ENCODE results near the gene GPC5. TPM values are rescaled to one million over a fixed set of nuclear protein-coding genes. Genes with fewer than 3 reads are reported as not detected.

The GPC5 gene
- total and polyA plus RNA-seq, 4 donors: 0.51 to 22.4 (median 2.0) TPM

DNA sequence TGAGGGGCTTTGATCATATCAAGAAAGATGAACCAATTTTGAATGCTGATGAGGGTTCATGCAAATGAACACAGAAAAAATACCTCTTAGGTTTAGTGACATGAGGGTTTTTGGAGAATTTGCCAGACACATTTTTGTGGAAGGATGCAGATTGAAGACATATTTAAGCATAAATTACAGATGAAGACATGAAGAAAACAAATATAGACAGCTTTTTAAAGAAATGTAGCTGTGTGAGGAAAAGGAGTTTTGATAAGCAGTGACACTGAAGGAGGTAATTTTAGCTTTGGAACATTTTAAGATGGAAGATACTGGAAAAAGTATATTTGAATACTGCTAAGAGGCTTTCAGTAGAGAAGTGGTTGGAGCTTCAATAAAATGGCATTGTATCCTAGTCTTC is 1017.4 kb downstream of the GPC5 start:
- TF ChIP-seq GABPA (IDR thresholded peaks at IDR 0.05 in 1 of 2, conservative IDR thresholded peaks at IDR 0.05 in 1 of 2): no peak
- TF ChIP-seq JUND (IDR thresholded peaks at IDR 0.05): no peak
- TF ChIP-seq, protein P1, sequence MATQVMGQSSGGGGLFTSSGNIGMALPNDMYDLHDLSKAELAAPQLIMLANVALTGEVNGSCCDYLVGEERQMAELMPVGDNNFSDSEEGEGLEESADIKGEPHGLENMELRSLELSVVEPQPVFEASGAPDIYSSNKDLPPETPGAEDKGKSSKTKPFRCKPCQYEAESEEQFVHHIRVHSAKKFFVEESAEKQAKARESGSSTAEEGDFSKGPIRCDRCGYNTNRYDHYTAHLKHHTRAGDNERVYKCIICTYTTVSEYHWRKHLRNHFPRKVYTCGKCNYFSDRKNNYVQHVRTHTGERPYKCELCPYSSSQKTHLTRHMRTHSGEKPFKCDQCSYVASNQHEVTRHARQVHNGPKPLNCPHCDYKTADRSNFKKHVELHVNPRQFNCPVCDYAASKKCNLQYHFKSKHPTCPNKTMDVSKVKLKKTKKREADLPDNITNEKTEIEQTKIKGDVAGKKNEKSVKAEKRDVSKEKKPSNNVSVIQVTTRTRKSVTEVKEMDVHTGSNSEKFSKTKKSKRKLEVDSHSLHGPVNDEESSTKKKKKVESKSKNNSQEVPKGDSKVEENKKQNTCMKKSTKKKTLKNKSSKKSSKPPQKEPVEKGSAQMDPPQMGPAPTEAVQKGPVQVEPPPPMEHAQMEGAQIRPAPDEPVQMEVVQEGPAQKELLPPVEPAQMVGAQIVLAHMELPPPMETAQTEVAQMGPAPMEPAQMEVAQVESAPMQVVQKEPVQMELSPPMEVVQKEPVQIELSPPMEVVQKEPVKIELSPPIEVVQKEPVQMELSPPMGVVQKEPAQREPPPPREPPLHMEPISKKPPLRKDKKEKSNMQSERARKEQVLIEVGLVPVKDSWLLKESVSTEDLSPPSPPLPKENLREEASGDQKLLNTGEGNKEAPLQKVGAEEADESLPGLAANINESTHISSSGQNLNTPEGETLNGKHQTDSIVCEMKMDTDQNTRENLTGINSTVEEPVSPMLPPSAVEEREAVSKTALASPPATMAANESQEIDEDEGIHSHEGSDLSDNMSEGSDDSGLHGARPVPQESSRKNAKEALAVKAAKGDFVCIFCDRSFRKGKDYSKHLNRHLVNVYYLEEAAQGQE (IDR thresholded peaks at IDR 0.05): no peak
- no peak for TF ChIP-seq RXRA (IDR thresholded peaks at IDR 0.05)
- no peak for TF ChIP-seq YY1 (IDR thresholded peaks at IDR 0.05)
- TF ChIP-seq FOXA2 (IDR thresholded peaks at IDR 0.05): no peak
- TF ChIP-seq, protein P2, sequence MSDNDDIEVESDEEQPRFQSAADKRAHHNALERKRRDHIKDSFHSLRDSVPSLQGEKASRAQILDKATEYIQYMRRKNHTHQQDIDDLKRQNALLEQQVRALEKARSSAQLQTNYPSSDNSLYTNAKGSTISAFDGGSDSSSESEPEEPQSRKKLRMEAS (IDR thresholded peaks at IDR 0.05): no peak
- TF ChIP-seq TAF1 (conservative IDR thresholded peaks at IDR 0.05): no peak
- TF ChIP-seq EGR1 (IDR thresholded peaks at IDR 0.05; ENCODE audit: low read depth in 2 of 2): no peak
- no peak for TF ChIP-seq SP1 (IDR thresholded peaks at IDR 0.05)
- TF ChIP-seq HNF4G (IDR thresholded peaks at IDR 0.05): no peak
- no peak for TF ChIP-seq HNF4A (conservative IDR thresholded peaks at IDR 0.05)
- TF ChIP-seq NR2F2 (IDR thresholded peaks at IDR 0.05): no peak
- Histone ChIP-seq H3K9ac (ENCODE audit: low read depth in 1 of 2, low read length in 2 of 2) (no peak overlapping the region), H3K9me3 (ENCODE audit: control insufficient read depth in 4 of 4, low read length in 3 of 4) (no peaks in the 10 kb centered on the region), H3K36me3 (ENCODE audit: control insufficient read depth in 4 of 4, insufficient read depth in 3 of 4, low read depth in 1 of 4, low read length in 3 of 4) (no peaks in the 10 kb centered on the region), H3K4me1 (ENCODE audit: control insufficient read depth in 4 of 4, insufficient read depth in 4 of 4, low read length in 3 of 4) (no peaks in the 10 kb centered on the region), H3K27me3 (ENCODE audit: control insufficient read depth in 4 of 4, insufficient read depth in 4 of 4, low read length in 3 of 4) (no peaks in the 10 kb centered on the region), H3K4me3 (ENCODE audit: low read depth in 1 of 3, low read length in 3 of 3) (no peak overlapping the region), H3K27ac (ENCODE audit: low read depth in 1 of 2, low read length in 2 of 2) (no peak overlapping the region)
- no peak for DNase-seq (ENCODE audit: low spot score)

DNA sequence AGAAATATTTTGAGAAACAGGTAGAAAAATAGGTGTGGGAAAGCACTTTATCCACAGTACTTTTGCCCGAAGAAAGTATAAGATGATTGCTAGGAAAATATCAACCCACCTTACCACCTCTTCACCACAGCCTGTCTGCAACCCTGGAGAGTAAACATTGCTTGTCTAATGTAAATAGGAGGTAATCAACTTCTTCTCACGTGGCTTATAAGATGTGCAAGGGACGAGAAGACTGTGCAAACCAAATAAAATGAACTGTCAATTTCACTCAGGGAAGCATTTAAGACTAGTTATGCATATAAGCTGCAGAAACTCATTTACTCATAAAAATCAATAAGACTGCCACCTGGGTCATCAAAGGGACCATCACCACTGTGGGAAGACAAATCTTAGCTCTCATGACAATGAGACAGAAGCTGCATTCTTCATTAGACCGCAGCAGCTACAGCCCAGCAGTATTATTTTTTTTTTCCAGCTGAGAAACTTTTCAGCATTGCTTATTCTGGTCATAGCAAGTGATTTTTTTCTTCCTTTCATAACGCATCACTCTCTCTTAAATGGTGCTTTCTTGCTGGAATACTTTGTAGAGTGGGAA is 1020.5 kb downstream of the GPC5 start:
- H3K4me1 ChIP-seq (ENCODE audit: control insufficient read depth in 4 of 4, insufficient read depth in 4 of 4, low read length in 3 of 4): no peaks in the 10 kb centered on the region
- DNase-seq (ENCODE audit: low spot score): no peak
- 44% methylated on average over 5 of the region's 5 CpGs for WGBS
- H3K9ac ChIP-seq (ENCODE audit: low read depth in 1 of 2, low read length in 2 of 2): no peak overlapping the region
- H3K36me3 ChIP-seq (ENCODE audit: control insufficient read depth in 4 of 4, insufficient read depth in 3 of 4, low read depth in 1 of 4, low read length in 3 of 4): no peaks in the 10 kb centered on the region
- no peaks in the 10 kb centered on the region for H3K27me3 ChIP-seq (ENCODE audit: control insufficient read depth in 4 of 4, insufficient read depth in 4 of 4, low read length in 3 of 4)
- no peak overlapping the region for H3K27ac ChIP-seq (ENCODE audit: low read depth in 1 of 2, low read length in 2 of 2)
- TF ChIP-seq SP1 (IDR thresholded peaks at IDR 0.05) (no peak), FOXA2 (IDR thresholded peaks at IDR 0.05) (no peak), TAF1 (conservative IDR thresholded peaks at IDR 0.05) (no peak)
- no peaks in the 10 kb centered on the region for H3K9me3 ChIP-seq (ENCODE audit: control insufficient read depth in 4 of 4, low read length in 3 of 4)
- no peak overlapping the region for H3K4me3 ChIP-seq (ENCODE audit: low read depth in 1 of 3, low read length in 3 of 3)

DNA sequence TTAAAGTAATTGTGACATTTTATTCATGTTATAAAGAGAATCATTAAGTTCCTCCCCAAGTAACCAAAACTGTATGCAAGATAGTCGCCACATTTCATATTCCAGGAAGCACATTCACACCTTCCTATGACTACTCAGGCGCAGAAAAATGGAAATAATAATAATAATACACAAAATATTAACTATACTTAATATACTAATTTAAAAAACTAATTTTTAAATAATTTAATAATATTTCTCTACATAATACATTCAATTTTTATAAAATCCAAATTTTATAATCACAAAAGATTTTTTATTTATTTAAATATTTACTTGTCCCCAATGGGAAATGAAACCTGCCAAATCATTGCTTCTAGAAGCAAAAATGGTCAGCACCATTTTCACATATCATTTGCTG is 1030.8 kb downstream of the GPC5 start:
- no peaks in the 10 kb centered on the region for H3K36me3 ChIP-seq (ENCODE audit: control insufficient read depth in 4 of 4, insufficient read depth in 3 of 4, low read depth in 1 of 4, low read length in 3 of 4)
- no peak overlapping the region for H3K4me3 ChIP-seq (ENCODE audit: low read depth in 1 of 3, low read length in 3 of 3)
- DNase-seq (ENCODE audit: low spot score): no peak
- 96% methylated on average over 2 of the region's 2 CpGs for WGBS
- H3K4me1 ChIP-seq (ENCODE audit: control insufficient read depth in 4 of 4, insufficient read depth in 4 of 4, low read length in 3 of 4): no peaks in the 10 kb centered on the region
- no peak for TF ChIP-seq YY1 (IDR thresholded peaks at IDR 0.05)
- H3K27ac ChIP-seq (ENCODE audit: low read depth in 1 of 2, low read length in 2 of 2): no peak overlapping the region
- H3K27me3 ChIP-seq (ENCODE audit: control insufficient read depth in 4 of 4, insufficient read depth in 4 of 4, low read length in 3 of 4): no peaks in the 10 kb centered on the region
- no peak overlapping the region for H3K9ac ChIP-seq (ENCODE audit: low read depth in 1 of 2, low read length in 2 of 2)
- no peaks in the 10 kb centered on the region for H3K9me3 ChIP-seq (ENCODE audit: control insufficient read depth in 4 of 4, low read length in 3 of 4)
